ENCODE data around the gene HMOX2. TPM values are rescaled to one million over a fixed set of nuclear protein-coding genes. Genes with fewer than 3 reads are reported as not detected.
A peak's percentile ranks its signal among the peaks of the same experiment; 100 is the strongest.

Gene HMOX2
- polyA plus RNA-seq, 2 donors, result 77.1 to 85.9 TPM

DNA sequence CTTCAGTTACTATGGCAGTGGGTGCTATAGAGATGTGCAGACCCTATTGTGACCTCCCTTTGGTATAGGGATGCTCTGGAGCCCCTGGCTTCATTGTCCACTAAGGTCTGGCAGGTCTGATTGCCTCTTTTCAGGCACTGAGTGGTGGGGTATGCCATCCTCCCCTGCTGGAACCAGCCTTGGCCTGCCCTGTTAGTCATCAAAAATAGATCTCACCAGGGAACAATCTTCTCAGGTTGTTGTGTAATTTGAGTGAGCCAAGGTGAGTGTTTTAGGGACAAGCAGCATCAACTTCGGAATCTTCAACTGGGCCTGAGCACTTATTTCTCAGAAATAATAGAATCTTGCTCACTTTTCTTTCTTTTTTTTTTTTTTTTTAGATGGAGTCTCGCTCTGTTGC, 19.6 kb downstream of the HMOX2 start:
- Histone ChIP-seq H3K27ac (ENCODE audit: low read depth in 2 of 2, low read length in 1 of 2) (peak overlapping the region; percentile 54 to 83), H3K4me3 (ENCODE audit: low read depth in 1 of 2, low read length in 2 of 2) (no peak overlapping the region), H3K9me3 (ENCODE audit: control insufficient read depth in 2 of 2, insufficient read depth in 1 of 2, low read depth in 1 of 2, low read length in 1 of 2) (no peaks in the 10 kb centered on the region), H3K4me1 (ENCODE audit: control insufficient read depth in 2 of 2, insufficient read depth in 2 of 2, low read length in 1 of 2) (peaks cover 3 to 12% of the 10 kb centered on the region in 2 donors), H3K36me3 (ENCODE audit: control insufficient read depth in 2 of 2, insufficient read depth in 2 of 2, low read length in 1 of 2) (no peaks in the 10 kb centered on the region), H3K27me3 (ENCODE audit: control insufficient read depth in 1 of 2, insufficient read depth in 2 of 2, low read length in 2 of 2) (no peaks in the 10 kb centered on the region)
- 72 to 91% methylated on average over 2 of the region's 2 CpGs for WGBS, 2 donors

DNA sequence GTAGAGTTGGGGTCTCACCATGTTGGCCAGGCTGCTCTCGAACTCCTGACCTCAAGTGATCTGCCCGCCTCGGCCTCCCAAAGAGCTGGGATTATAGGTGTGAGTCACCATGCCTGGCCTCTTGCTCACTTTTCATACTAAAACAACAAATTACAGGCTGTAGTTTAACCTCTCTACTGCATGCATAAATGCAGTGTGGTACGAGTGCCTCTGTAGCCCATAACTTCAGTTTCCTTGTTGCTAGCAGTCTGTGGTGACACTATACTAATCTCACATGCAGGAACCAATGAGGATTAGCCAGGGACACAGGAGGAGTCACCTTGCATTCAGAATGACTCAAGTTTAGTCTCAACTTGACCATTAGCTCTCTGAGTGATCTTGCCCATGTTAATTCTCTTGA, 20.1 kb downstream of the HMOX2 start:
- H3K4me1 ChIP-seq (ENCODE audit: control insufficient read depth in 2 of 2, insufficient read depth in 2 of 2, low read length in 1 of 2), result peaks cover 3 to 12% of the 10 kb centered on the region in 2 donors
- 61 to 66% methylated on average over 4 of the region's 4 CpGs for whole genome bisulfite sequencing, 2 donors
- H3K36me3 ChIP-seq (ENCODE audit: control insufficient read depth in 2 of 2, insufficient read depth in 2 of 2, low read length in 1 of 2), result no peaks in the 10 kb centered on the region
- no peak overlapping the region for H3K4me3 ChIP-seq (ENCODE audit: low read depth in 1 of 2, low read length in 2 of 2)
- H3K9me3 ChIP-seq (ENCODE audit: control insufficient read depth in 2 of 2, insufficient read depth in 1 of 2, low read depth in 1 of 2, low read length in 1 of 2), result no peaks in the 10 kb centered on the region
- H3K27ac ChIP-seq (ENCODE audit: low read depth in 2 of 2, low read length in 1 of 2), result peak overlapping the region; percentile 54 to 83
- no peaks in the 10 kb centered on the region for H3K27me3 ChIP-seq (ENCODE audit: control insufficient read depth in 1 of 2, insufficient read depth in 2 of 2, low read length in 2 of 2)

DNA sequence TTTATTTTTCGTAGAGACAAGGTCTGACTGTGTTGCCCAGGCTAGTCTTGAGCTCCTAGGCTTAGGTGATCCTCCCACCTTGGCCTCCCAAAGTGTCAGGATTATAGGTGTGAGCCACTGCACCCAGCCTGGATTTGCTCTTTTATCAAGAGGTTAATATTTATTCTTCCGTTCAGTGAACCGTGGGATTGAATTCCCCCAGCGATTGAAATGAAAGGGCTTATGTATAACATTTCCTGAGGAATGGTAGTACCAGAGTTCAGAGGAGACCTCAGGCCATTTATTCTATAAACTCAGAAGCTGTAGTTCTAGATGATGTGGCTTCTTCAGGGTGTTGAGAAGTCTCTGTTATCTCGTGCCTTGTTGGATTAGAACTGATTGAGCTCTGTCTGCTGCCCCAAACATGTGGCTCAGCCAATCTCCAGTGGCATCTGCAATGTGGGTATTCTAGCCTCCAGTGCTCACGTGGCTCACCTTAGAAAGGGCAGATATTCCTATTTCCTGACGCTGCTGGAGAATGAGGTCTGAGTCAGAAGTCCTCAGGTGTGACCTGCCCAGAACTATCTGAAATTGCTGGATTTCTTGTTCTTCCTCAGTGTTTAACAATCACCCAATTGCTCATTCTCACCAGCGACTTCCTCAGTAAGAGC, 22.5 kb downstream of the HMOX2 start:
- Histone ChIP-seq H3K36me3 (ENCODE audit: control insufficient read depth in 2 of 2, insufficient read depth in 2 of 2, low read length in 1 of 2) (no peaks in the 10 kb centered on the region), H3K4me1 (ENCODE audit: control insufficient read depth in 2 of 2, insufficient read depth in 2 of 2, low read length in 1 of 2) (peaks cover 3 to 16% of the 10 kb centered on the region in 2 donors), H3K27ac (ENCODE audit: low read depth in 2 of 2, low read length in 1 of 2) (peak overlapping the region; percentile 34 to 58), H3K27me3 (ENCODE audit: control insufficient read depth in 1 of 2, insufficient read depth in 2 of 2, low read length in 2 of 2) (no peaks in the 10 kb centered on the region), H3K4me3 (ENCODE audit: low read depth in 1 of 2, low read length in 2 of 2) (no peak overlapping the region), H3K9me3 (ENCODE audit: control insufficient read depth in 2 of 2, insufficient read depth in 1 of 2, low read depth in 1 of 2, low read length in 1 of 2) (no peaks in the 10 kb centered on the region)
- 54 to 65% methylated on average over 8 of the region's 8 CpGs for WGBS, 2 donors

DNA sequence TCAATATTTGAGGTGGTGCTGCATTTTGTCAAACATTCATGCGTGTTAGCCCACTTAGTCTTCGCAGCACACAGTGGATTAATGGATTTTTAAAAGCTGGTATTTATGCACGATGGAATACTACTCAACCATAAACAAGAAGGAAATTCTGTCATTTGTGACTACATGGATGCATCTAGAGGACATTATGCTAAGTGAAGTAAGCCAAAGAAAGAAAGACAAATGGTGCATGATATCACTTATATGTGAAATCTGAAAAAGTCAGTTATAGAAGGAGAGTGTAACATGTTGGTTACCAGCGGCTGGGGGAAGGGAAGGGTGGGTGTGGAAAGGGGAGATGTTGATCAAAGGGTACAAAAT, 23.0 kb downstream of the HMOX2 start:
- Histone ChIP-seq H3K36me3 (ENCODE audit: control insufficient read depth in 2 of 2, insufficient read depth in 2 of 2, low read length in 1 of 2) (no peaks in the 10 kb centered on the region), H3K27me3 (ENCODE audit: control insufficient read depth in 1 of 2, insufficient read depth in 2 of 2, low read length in 2 of 2) (no peaks in the 10 kb centered on the region), H3K9me3 (ENCODE audit: control insufficient read depth in 2 of 2, insufficient read depth in 1 of 2, low read depth in 1 of 2, low read length in 1 of 2) (no peaks in the 10 kb centered on the region), H3K4me1 (ENCODE audit: control insufficient read depth in 2 of 2, insufficient read depth in 2 of 2, low read length in 1 of 2) (peaks cover 3 to 18% of the 10 kb centered on the region in 2 donors), H3K4me3 (ENCODE audit: low read depth in 1 of 2, low read length in 2 of 2) (no peak overlapping the region), H3K27ac (ENCODE audit: low read depth in 2 of 2, low read length in 1 of 2) (peak overlapping the region; percentile 34 to 58)
- WGBS, 2 donors, result 86 to 89% methylated on average over 4 of the region's 4 CpGs

DNA sequence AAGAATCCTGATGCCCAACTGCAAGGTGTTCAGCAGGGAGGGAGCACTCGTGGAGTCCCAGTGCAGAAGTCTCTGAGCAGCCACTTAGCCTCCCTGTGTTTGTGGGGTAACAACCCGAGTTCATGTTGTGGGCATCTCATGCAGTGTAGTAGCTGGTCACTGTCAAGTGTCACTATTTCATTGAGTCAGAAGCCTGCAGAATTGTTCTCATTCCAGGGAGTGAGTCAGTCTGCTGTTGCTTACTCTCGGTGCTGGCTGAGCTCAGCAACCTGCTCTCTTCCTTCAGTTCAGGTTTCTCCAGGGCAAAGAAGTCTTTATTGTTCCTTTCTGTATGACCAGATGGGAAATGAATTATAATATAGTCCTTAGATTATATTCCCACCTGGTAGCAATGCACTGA, 24.1 kb downstream of the HMOX2 start:
- Histone ChIP-seq H3K9me3 (ENCODE audit: control insufficient read depth in 2 of 2, insufficient read depth in 1 of 2, low read depth in 1 of 2, low read length in 1 of 2) (no peaks in the 10 kb centered on the region), H3K4me1 (ENCODE audit: control insufficient read depth in 2 of 2, insufficient read depth in 2 of 2, low read length in 1 of 2) (peaks cover 3 to 12% of the 10 kb centered on the region in 2 donors), H3K27me3 (ENCODE audit: control insufficient read depth in 1 of 2, insufficient read depth in 2 of 2, low read length in 2 of 2) (no peaks in the 10 kb centered on the region), H3K36me3 (ENCODE audit: control insufficient read depth in 2 of 2, insufficient read depth in 2 of 2, low read length in 1 of 2) (no peaks in the 10 kb centered on the region), H3K4me3 (ENCODE audit: low read depth in 1 of 2, low read length in 2 of 2) (no peak overlapping the region), H3K27ac (ENCODE audit: low read depth in 2 of 2, low read length in 1 of 2) (peak overlapping the region; percentile 78 to 87)
- 39 to 41% methylated on average over 3 of the region's 3 CpGs for WGBS, 2 donors

DNA sequence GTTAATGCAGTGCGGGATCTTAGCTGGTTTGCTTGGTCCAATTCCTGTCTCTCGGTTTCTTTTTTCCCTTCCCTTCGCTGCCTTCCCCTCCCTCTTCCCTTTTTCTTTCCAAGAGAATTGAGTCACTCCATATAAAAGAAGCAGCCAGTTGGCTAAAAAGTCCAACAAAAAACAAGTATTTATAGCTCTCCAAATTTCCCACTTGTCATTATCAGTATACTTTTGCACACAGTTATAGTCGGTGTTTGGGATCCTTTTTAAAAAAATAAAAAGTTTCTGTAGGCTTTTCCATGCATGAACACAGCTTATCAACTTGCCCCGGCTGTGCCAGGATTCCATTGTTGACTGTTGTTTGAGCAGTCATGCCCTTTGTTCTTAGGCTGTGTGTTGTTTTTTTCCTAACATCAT, 24.9 kb downstream of the HMOX2 start:
- no peaks in the 10 kb centered on the region for H3K9me3 ChIP-seq (ENCODE audit: control insufficient read depth in 2 of 2, insufficient read depth in 1 of 2, low read depth in 1 of 2, low read length in 1 of 2)
- no peaks in the 10 kb centered on the region for H3K27me3 ChIP-seq (ENCODE audit: control insufficient read depth in 1 of 2, insufficient read depth in 2 of 2, low read length in 2 of 2)
- peaks cover 3 to 15% of the 10 kb centered on the region in 2 donors for H3K4me1 ChIP-seq (ENCODE audit: control insufficient read depth in 2 of 2, insufficient read depth in 2 of 2, low read length in 1 of 2)
- WGBS, 2 donors, result 18 to 27% methylated on average over 5 of the region's 5 CpGs
- peaks cover 0 to under 1% of the 10 kb centered on the region in 2 donors for H3K36me3 ChIP-seq (ENCODE audit: control insufficient read depth in 2 of 2, insufficient read depth in 2 of 2, low read length in 1 of 2)
- H3K4me3 ChIP-seq (ENCODE audit: low read depth in 1 of 2, low read length in 2 of 2), result no peak overlapping the region
- peak overlapping the region; percentile 78 to 87 for H3K27ac ChIP-seq (ENCODE audit: low read depth in 2 of 2, low read length in 1 of 2)

DNA sequence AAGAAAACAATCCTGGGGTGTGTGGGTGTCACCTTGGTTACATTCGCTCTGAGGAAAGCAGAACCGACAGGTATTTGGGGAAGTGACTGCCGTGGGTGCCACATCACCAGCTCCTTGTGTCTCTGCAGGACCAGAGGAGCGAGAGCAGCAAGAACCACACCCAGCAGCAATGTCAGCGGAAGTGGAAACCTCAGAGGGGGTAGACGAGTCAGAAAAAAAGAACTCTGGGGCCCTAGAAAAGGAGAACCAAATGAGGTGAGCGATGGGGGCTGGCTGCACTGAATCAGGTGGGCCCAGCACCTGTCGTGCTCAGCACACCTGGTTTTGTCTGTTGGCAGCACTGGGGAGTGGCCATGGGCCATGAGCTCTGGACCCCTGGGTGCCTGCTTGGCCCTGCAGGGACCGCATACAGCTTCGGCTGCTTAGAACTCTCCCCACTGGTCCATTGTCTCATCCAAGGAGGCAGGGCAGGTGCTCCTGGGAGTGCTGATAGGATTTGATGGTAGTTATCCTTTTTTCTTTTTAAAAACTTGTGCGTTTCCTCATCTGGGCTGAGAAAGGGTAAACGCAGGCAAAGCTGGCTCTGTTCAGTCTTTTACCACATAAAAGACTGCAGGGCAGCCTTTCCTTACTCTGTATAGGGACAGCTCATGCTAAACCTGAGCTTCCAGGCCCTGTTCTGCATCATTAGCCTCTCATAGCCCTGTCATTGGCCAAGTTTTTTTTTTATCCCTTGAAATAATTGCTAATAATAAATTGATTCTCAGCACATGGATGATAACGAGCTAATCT, 29.4 kb downstream of the HMOX2 start:
- 65 to 68% methylated on average over 13 of the region's 13 CpGs for WGBS, 2 donors
- no peaks in the 10 kb centered on the region for H3K9me3 ChIP-seq (ENCODE audit: control insufficient read depth in 2 of 2, insufficient read depth in 1 of 2, low read depth in 1 of 2, low read length in 1 of 2)
- H3K4me3 ChIP-seq (ENCODE audit: low read depth in 1 of 2, low read length in 2 of 2), result peak overlapping the region in 1 of 2 donors; percentile 9
- H3K27ac ChIP-seq (ENCODE audit: low read depth in 2 of 2, low read length in 1 of 2), result peak overlapping the region; percentile 81 to 90
- H3K36me3 ChIP-seq (ENCODE audit: control insufficient read depth in 2 of 2, insufficient read depth in 2 of 2, low read length in 1 of 2), result peaks cover 19 to 32% of the 10 kb centered on the region in 2 donors
- H3K27me3 ChIP-seq (ENCODE audit: control insufficient read depth in 1 of 2, insufficient read depth in 2 of 2, low read length in 2 of 2), result no peaks in the 10 kb centered on the region
- peaks cover 0 to 11% of the 10 kb centered on the region in 2 donors for H3K4me1 ChIP-seq (ENCODE audit: control insufficient read depth in 2 of 2, insufficient read depth in 2 of 2, low read length in 1 of 2)

DNA sequence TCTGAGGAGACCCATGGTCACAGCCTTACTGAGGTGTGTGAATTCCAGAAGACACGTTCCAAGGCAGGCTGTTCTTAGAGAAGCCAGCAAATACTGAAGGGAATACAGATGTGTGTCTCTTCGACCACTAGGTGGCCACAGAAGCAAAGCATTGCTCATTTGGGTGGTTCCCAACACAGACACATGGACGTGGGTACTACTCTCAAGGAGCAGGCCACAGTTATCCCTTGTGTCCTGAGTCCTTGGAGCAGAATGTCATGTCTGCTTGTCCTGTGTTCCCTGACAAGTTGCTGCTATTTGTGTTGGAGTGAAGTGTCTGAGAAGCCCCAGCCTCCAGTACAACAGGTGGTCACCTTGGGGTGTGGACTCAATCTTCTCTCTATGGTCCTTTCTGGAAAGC, 30.3 kb downstream of the HMOX2 start:
- Histone ChIP-seq H3K4me1 (ENCODE audit: control insufficient read depth in 2 of 2, insufficient read depth in 2 of 2, low read length in 1 of 2) (peaks cover 0 to 17% of the 10 kb centered on the region in 2 donors), H3K27ac (ENCODE audit: low read depth in 2 of 2, low read length in 1 of 2) (peak overlapping the region; percentile 76 to 81), H3K27me3 (ENCODE audit: control insufficient read depth in 1 of 2, insufficient read depth in 2 of 2, low read length in 2 of 2) (no peaks in the 10 kb centered on the region), H3K36me3 (ENCODE audit: control insufficient read depth in 2 of 2, insufficient read depth in 2 of 2, low read length in 1 of 2) (peaks cover 19 to 39% of the 10 kb centered on the region in 2 donors), H3K9me3 (ENCODE audit: control insufficient read depth in 2 of 2, insufficient read depth in 1 of 2, low read depth in 1 of 2, low read length in 1 of 2) (no peaks in the 10 kb centered on the region), H3K4me3 (ENCODE audit: low read depth in 1 of 2, low read length in 2 of 2) (no peak overlapping the region)
- WGBS, 2 donors, result 2 to 3% methylated on average over 3 of the region's 3 CpGs

DNA sequence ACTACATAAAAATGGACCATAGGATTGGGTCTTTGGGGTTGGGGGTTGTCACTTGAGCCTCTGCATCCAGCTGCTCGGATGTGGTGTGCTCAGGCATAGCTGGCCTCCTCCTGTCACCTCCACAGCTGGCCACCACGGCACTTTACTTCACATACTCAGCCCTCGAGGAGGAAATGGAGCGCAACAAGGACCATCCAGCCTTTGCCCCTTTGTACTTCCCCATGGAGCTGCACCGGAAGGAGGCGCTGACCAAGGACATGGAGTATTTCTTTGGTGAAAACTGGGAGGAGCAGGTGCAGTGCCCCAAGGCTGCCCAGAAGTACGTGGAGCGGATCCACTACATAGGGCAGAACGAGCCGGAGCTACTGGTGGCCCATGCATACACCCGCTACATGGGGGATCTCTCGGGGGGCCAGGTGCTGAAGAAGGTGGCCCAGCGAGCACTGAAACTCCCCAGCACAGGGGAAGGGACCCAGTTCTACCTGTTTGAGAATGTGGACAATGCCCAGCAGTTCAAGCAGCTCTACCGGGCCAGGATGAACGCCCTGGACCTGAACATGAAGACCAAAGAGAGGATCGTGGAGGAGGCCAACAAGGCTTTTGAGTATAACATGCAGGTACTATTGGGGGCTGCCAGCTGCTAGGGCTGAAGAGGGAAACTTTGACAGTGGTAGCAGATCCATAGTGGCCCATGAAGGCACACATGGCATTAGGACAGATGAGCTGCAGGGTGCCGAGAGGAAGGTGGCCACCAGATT, 31.6 kb downstream of the HMOX2 start:
- Histone ChIP-seq H3K4me3 (ENCODE audit: low read depth in 1 of 2, low read length in 2 of 2) (no peak overlapping the region), H3K27me3 (ENCODE audit: control insufficient read depth in 1 of 2, insufficient read depth in 2 of 2, low read length in 2 of 2) (no peaks in the 10 kb centered on the region), H3K9me3 (ENCODE audit: control insufficient read depth in 2 of 2, insufficient read depth in 1 of 2, low read depth in 1 of 2, low read length in 1 of 2) (no peaks in the 10 kb centered on the region), H3K4me1 (ENCODE audit: control insufficient read depth in 2 of 2, insufficient read depth in 2 of 2, low read length in 1 of 2) (peaks cover 0 to 18% of the 10 kb centered on the region in 2 donors), H3K27ac (ENCODE audit: low read depth in 2 of 2, low read length in 1 of 2) (no peak overlapping the region), H3K36me3 (ENCODE audit: control insufficient read depth in 2 of 2, insufficient read depth in 2 of 2, low read length in 1 of 2) (peaks cover 19 to 52% of the 10 kb centered on the region in 2 donors)
- WGBS, 2 donors, result 89 to 90% methylated on average over 17 of the region's 17 CpGs

Measured in esophagus (tissue), 2 donors.